Left lung (tissue), 10 donors: ENCODE data around the gene TMEM233. TPM values are rescaled to one million over a fixed set of nuclear protein-coding genes. Genes with fewer than 3 reads are reported as not detected.
A peak's percentile ranks its signal among the peaks of the same experiment; 100 is the strongest.
"Not testable (repeated sequence)": the region's sequence is repeated elsewhere in the genome, so short reads cannot be mapped to it uniquely, and the experiment has no call there.

Experiments used
- ATAC-seq: fragments of 200-7000 bp; cut with Tn5 transposase; one replicate; pipeline ENCODE4 v1.9.1; 2020; ENCODE audit warnings: moderate library complexity
- DNase-seq, 4 donors: peaks; one replicate each; pipeline ENCODE4 v3.0.0-alpha.2; 2013 to 2020
- H3K27ac ChIP-seq, 2 donors: fragments of 200-600 bp; sonication (generic) in 1 of 2; one replicate each; pipeline versions ENCODE4 v1.5.0 to v1.8.0; 2020 to 2021
- H3K27me3 ChIP-seq, 2 donors: fragments of 200-600 bp; sonication (generic) in 1 of 2; one replicate each; pipeline versions ENCODE4 v1.5.0 to v1.8.0; 2020 to 2021
- H3K36me3 ChIP-seq, 2 donors: fragments of 200-600 bp; sonication (generic) in 1 of 2; one replicate each; pipeline versions ENCODE4 v1.5.0 to v1.8.0; 2020 to 2021
- H3K4me1 ChIP-seq, 2 donors: fragments of 200-600 bp; one replicate each; pipeline ENCODE4 v1.8.0; 2021
- H3K4me3 ChIP-seq, 2 donors: fragments of 200-600 bp; sonication (generic) in 1 of 2; one replicate each; pipeline versions ENCODE4 v1.5.0 to v1.8.0; 2020 to 2021; ENCODE audit warnings: mild to moderate bottlenecking in 1 of 2
- H3K9me3 ChIP-seq, 2 donors: fragments of 200-600 bp; sonication (generic) in 1 of 2; one replicate each; pipeline versions ENCODE4 v1.5.0 to v1.8.0; 2020 to 2021
- intact Hi-C, 2 donors: fragments of 100-400 bp; cut with DNase I; formaldehyde crosslinking; loops; one replicate each; pipeline versions ENCODE4 v1.11.2 to v1.14.2; 2022
- polyA plus RNA-seq, 6 donors: library from polyadenylated mRNA; unstranded; fragments of 120-200 nt; gene quantifications; one replicate each; pipeline ENCODE4 v1.2.1, GENCODE V29; 2013; ENCODE audit not compliant: insufficient read length in 6 of 6
- total RNA-seq, 2 donors: library from RNA; stranded (reverse); fragmentation: NEBNext Ultra II Directional; extraction: Animal tissue kit (Norgen Biotek cat#: 25700); gene quantifications; one replicate each; pipeline ENCODE4 v1.2.1, GENCODE V29; 2021
- TF ChIP-seq, protein P1 (sequence below), 2 donors: fragments of 200-600 bp; sonication (generic) in 1 of 2; IDR thresholded peaks; one replicate each; pipeline versions ENCODE4 v1.5.0 to v1.8.0; 2021; ENCODE audit warnings: antibody characterized with exemption in 2 of 2
- donor health status: DM: no; HTN: yes; CAD: no.
- donor health status: DM: no; HTN: no; CAD: no.

The TMEM233 gene
- total and polyA plus RNA-seq, 8 donors, result 0.79 to 2.7 (median 1.5) TPM

DNA sequence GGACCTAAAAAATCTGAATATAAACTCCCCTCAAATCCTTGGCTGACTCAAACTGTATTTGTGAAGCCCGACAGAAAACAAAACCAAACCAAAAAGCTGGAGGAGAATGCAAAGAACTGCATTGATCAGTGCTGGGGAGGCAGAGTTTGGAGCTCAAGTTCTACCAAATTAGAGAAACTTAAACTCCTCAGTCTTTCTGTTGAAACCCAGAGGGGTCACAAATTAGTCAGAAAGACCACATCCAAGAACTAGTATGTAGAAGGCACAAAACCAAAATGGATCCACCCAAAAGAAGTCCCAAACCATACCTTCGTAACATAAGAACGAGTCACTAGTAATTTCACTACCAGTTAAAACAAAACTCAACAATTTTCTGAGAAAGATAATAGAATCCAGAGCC is 59.1 kb downstream of the TMEM233 start:
- Histone ChIP-seq H3K27me3 (no peaks in the 10 kb centered on the region), H3K4me3 (no peak overlapping the region), H3K36me3 (no peaks in the 10 kb centered on the region), H3K4me1 (no peaks in the 10 kb centered on the region), H3K27ac (no peak overlapping the region), H3K9me3 (peaks cover 0 to 20% of the 10 kb centered on the region in 2 donors)
- TF ChIP-seq, protein P1, sequence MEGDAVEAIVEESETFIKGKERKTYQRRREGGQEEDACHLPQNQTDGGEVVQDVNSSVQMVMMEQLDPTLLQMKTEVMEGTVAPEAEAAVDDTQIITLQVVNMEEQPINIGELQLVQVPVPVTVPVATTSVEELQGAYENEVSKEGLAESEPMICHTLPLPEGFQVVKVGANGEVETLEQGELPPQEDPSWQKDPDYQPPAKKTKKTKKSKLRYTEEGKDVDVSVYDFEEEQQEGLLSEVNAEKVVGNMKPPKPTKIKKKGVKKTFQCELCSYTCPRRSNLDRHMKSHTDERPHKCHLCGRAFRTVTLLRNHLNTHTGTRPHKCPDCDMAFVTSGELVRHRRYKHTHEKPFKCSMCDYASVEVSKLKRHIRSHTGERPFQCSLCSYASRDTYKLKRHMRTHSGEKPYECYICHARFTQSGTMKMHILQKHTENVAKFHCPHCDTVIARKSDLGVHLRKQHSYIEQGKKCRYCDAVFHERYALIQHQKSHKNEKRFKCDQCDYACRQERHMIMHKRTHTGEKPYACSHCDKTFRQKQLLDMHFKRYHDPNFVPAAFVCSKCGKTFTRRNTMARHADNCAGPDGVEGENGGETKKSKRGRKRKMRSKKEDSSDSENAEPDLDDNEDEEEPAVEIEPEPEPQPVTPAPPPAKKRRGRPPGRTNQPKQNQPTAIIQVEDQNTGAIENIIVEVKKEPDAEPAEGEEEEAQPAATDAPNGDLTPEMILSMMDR (IDR thresholded peaks at IDR 0.05), result no peak
- ATAC-seq (no peak), DNase-seq (no peak)
- intact Hi-C loops, result no loop called here

DNA sequence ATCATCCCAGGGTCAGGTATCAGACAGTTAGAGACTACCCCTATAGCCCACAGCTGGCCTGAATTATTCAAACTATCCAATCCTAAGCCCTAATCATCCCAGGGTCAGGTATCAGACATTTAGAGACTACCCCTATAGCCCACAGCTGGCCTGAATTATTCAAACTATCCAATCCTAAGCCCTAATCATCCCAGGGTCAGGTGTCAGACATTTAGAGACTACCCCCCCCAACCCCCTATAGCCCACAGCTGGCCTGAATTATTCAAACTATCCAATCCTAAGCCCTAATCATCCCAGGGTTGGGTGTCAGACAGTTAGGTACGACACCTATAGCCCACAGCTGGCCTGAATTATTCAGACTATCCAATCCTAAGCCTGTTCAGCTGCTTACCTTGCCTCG is 63.4 kb downstream of the TMEM233 start:
- H3K27ac ChIP-seq, H3K27me3 ChIP-seq, DNase-seq, H3K4me1 ChIP-seq, H3K36me3 ChIP-seq, intact Hi-C loops, H3K4me3 ChIP-seq, ATAC-seq: not testable (repeated sequence)
- H3K9me3 ChIP-seq, result peaks cover 0 to 20% of the 10 kb centered on the region in 2 donors

DNA sequence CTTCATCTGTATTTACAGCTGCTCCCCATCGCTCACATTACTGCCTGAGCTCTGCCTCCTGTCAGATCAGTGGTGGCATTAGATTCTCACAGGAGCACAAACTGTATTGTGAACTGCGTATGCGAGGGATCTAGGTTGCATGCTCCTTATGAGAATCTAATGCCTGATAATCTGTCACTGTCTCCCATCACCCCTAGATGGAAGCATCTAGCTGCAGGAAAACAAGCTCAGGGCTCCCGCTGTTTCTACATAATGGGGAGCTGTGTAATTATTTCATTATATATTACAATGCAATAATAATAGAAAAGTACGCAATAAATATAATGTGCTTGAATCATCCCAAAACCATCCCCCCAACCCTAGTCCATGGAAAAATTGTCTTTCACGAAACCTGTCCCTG is 64.6 kb downstream of the TMEM233 start:
- ATAC-seq, H3K27ac ChIP-seq: not testable (repeated sequence)

DNA sequence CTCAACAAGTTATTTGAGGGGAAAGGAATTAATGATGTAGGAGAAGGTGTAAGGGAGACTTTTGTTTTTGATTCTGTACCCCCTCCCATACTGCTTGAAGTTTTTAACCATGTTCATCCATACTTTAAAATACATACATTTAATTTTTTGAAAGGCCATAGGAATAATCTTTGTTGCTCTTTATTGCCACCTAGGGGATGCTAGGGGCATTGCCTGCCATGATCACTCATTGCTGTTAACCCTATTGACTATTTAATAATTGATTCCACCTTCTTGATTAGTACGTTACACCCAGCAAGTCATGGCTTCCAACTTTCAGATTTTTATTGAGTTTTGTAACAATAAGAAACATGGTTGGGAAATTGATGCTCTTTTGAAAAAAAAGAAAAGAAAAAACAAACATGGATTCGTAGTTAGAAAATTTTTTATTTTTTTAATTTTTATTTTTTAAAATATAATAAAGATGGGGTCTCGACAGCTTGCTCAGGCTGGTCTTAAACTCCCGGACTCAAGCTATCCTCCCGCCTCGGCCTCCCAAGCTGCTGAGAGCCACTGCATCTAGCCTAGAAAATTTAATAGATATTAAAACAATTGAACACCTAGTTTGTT is 65.8 kb downstream of the TMEM233 start:
- no peak overlapping the region for H3K4me3 ChIP-seq
- H3K27me3 ChIP-seq, result no peaks in the 10 kb centered on the region
- H3K4me1 ChIP-seq, result no peaks in the 10 kb centered on the region
- H3K9me3 ChIP-seq, result peaks cover 0 to 4% of the 10 kb centered on the region in 2 donors
- intact Hi-C loops, result no loop called here
- TF ChIP-seq, protein P1 (IDR thresholded peaks at IDR 0.05), result peak; percentile 89
- DNase-seq (peak in 1 of 4 donors; percentile 34), ATAC-seq (peak; percentile 77)
- H3K27ac ChIP-seq, result no peak overlapping the region
- H3K36me3 ChIP-seq, result no peaks in the 10 kb centered on the region

More for the DNA sequence above, 64.6 kb downstream of the TMEM233 start:
- intact Hi-C loops, DNase-seq, H3K36me3 ChIP-seq, H3K4me1 ChIP-seq, H3K4me3 ChIP-seq, H3K27me3 ChIP-seq: not testable (repeated sequence)
- peaks cover 0 to 16% of the 10 kb centered on the region in 2 donors for H3K9me3 ChIP-seq

DNA sequence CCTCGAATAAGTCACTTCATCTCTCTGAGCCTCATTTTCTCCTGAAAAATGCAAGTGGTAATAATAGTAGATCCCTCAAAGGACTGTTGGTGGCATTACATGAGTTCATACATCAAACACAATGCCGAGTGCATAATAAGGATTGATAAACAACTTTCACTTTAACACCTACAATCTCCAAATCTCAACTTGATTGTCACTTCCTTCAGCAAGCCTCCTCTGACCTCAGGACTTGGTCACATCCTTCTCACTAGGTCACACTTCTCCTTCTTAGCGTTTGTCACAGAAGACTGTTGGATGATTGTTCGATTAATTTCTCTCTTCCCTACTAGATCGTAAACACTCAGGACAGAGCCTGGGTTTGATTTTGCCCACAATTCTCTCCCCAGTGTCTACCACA is 66.5 kb downstream of the TMEM233 start:
- intact Hi-C loops, result no loop called here
- no peaks in the 10 kb centered on the region for H3K4me1 ChIP-seq
- no peak overlapping the region for H3K27ac ChIP-seq
- ATAC-seq, result no peak
- no peaks in the 10 kb centered on the region for H3K9me3 ChIP-seq
- TF ChIP-seq, protein P1 (IDR thresholded peaks at IDR 0.05), result no peak
- no peak for DNase-seq
- no peaks in the 10 kb centered on the region for H3K36me3 ChIP-seq
- H3K27me3 ChIP-seq, result no peaks in the 10 kb centered on the region
- no peak overlapping the region for H3K4me3 ChIP-seq

DNA sequence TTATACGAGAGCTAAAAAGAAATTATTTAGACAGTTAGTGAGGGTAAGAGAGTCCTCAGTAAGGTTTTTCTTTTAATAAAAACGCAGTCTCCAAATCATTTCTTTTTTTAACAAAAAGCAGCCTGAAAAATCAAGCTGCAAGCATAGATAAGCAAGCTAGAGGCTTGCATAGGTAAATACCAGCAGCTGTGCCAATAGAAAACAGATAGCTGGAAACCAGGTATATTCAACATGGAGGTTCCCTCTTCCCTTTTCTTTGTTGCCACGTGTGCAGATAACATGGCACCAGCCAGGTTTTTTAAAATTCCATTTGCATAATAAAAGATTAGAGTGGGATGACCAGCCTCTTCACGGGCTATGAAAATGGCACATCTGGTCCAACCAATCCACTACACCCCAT is 68.3 kb downstream of the TMEM233 start:
- Histone ChIP-seq H3K36me3 (no peaks in the 10 kb centered on the region), H3K4me1 (peaks cover 2 to 13% of the 10 kb centered on the region in 2 donors), H3K4me3 (no peak overlapping the region), H3K27me3 (no peaks in the 10 kb centered on the region), H3K27ac (no peak overlapping the region), H3K9me3 (no peaks in the 10 kb centered on the region)
- intact Hi-C loops, result no loop called here
- DNase-seq (no peak), ATAC-seq (no peak)
- TF ChIP-seq, protein P1 (IDR thresholded peaks at IDR 0.05), result no peak
